Measurements from ENCODE around the gene HBS1L. TPM values are rescaled to one million over a fixed set of nuclear protein-coding genes. Genes with fewer than 3 reads are reported as not detected.
A peak's percentile ranks its signal among the peaks of the same experiment; 100 is the strongest.

HBS1L gene
- total RNA-seq, 1 experiment from 2014 or later, result 97.0 TPM

DNA sequence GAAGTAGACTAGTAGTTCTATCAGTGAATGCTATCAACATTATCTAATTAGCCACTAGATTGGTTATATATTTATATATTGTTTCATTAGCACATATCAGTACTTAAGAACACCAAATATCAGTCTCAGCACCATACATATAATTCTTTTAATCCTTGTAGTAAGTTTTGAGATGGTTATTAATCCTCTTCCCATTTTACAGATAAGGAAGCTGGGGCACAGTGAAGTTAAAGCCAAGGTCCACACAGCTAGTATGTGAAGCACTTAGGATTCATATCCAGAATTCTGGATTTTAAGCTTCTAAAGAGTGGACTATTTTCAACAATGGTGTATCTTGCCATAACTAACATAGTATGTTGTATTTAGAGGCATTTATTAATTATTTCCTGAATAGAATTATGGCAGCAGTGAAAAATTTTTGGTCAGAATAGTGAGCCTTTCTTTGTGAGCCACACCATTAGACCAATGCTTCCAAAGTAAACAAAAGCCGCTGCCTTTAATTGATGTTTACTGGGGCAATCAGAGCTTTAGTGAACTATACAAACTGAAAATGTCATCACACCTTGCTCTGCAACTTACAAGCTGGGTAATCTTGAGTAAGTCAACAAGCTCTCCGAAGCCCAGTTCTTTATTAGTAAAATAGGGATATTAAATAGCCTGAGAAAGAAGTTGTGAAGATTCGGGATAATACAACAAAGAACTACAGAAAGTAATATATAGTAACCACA, 41.9 kb upstream of the HBS1L start:
- H3K9me3 Mint-ChIP-seq (ENCODE audit: unreplicated experiment), result no peaks in the 10 kb centered on the region
- intact Hi-C loops (cut with micrococcal nuclease), result no loop called here
- H3K36me3 Mint-ChIP-seq (ENCODE audit: insufficient read depth, unreplicated experiment), result no peaks in the 10 kb centered on the region
- H3K4me3 Mint-ChIP-seq (ENCODE audit: unreplicated experiment), result no peak overlapping the region
- H3K27me3 Mint-ChIP-seq (ENCODE audit: insufficient read depth, unreplicated experiment), result peaks cover 15% of the 10 kb centered on the region
- DNase-seq (ENCODE audit: unreplicated experiment), result no peak
- POLR2A ChIA-PET, result interaction anchor here (1.3 kb wide), 1 partner anchor 21 kb away, joined by 3 read pairs; no protein-coding TSS in a partner anchor
- H3K4me1 Mint-ChIP-seq (ENCODE audit: insufficient read depth, unreplicated experiment), result no peaks in the 10 kb centered on the region
- TF ChIP-seq, protein P1, sequence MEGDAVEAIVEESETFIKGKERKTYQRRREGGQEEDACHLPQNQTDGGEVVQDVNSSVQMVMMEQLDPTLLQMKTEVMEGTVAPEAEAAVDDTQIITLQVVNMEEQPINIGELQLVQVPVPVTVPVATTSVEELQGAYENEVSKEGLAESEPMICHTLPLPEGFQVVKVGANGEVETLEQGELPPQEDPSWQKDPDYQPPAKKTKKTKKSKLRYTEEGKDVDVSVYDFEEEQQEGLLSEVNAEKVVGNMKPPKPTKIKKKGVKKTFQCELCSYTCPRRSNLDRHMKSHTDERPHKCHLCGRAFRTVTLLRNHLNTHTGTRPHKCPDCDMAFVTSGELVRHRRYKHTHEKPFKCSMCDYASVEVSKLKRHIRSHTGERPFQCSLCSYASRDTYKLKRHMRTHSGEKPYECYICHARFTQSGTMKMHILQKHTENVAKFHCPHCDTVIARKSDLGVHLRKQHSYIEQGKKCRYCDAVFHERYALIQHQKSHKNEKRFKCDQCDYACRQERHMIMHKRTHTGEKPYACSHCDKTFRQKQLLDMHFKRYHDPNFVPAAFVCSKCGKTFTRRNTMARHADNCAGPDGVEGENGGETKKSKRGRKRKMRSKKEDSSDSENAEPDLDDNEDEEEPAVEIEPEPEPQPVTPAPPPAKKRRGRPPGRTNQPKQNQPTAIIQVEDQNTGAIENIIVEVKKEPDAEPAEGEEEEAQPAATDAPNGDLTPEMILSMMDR (IDR thresholded peaks at IDR 0.05; ENCODE audit: unreplicated experiment), result no peak
- no peak overlapping the region for H3K27ac Mint-ChIP-seq (ENCODE audit: low read depth, unreplicated experiment)
- CTCF ChIA-PET, result interaction anchor here (0.6 to 1.0 kb wide), 3 partner anchors 48 to 274 kb away, joined by 3 to 4 read pairs (median 3); no protein-coding TSS in a partner anchor
- BruUV-seq (replicated peaks), result no TSS peak

GRCh38 chr6:135095716-135096115, 41.1 kb upstream of the HBS1L start:
- ChIA-PET CTCF (interaction anchor here (0.7 to 1.0 kb wide), 2 partner anchors 328 to 1261 kb away, joined by 3 read pairs; no protein-coding TSS in a partner anchor), POLR2A (interaction anchor here (1.3 kb wide), 1 partner anchor 20 kb away, joined by 3 read pairs; no protein-coding TSS in a partner anchor)
- BruUV-seq (replicated peaks), result no TSS peak
- intact Hi-C loops (cut with micrococcal nuclease), result no loop called here
- Mint-ChIP-seq H3K9me3 (ENCODE audit: unreplicated experiment) (no peaks in the 10 kb centered on the region), H3K4me3 (ENCODE audit: unreplicated experiment) (no peak overlapping the region), H3K4me1 (ENCODE audit: insufficient read depth, unreplicated experiment) (no peaks in the 10 kb centered on the region), H3K27ac (ENCODE audit: low read depth, unreplicated experiment) (no peak overlapping the region), H3K27me3 (ENCODE audit: insufficient read depth, unreplicated experiment) (peaks cover 15% of the 10 kb centered on the region), H3K36me3 (ENCODE audit: insufficient read depth, unreplicated experiment) (no peaks in the 10 kb centered on the region)
- TF ChIP-seq, protein P1 (IDR thresholded peaks at IDR 0.05; ENCODE audit: unreplicated experiment), result no peak
- no peak for DNase-seq (ENCODE audit: unreplicated experiment)

DNA sequence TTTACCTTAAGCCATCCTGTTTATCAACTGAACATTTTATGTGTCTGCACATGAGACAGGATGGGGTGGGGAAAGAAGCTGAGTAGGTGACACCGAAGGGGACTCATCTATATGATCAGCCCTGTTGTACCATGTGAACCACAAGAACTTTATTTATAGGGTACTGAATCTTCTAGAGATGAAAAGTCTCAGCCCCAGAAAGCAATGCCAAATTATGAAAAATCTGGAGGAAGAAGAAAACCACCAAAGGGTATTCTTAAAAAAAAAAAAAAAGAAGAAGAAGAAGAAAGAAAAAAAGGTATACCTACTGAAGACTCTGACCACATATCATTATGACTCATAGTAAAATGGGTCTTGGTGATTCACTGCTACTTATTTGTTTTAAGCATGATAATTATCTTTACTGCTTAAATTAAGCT, 39.8 kb upstream of the HBS1L start:
- CTCF ChIA-PET, result no interaction called here
- H3K4me1 Mint-ChIP-seq (ENCODE audit: insufficient read depth, unreplicated experiment), result no peaks in the 10 kb centered on the region

DNA sequence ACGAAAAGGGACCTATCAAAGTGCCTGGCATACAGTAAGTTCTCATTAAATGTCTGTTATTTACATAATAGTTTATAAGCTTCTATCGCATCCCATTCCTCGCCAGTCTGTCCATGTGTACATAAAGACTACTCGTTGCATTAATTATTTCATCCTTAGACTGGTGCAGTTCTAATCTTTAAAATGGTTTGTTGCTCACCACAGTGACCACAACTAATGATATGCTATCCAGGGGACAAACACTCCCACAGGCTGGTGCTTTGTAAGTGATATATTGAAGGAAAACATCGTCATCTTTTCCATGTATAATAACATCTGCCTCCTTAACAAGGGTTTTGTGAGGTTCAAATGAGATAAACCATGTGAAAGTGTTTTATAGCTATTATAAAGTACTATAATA, 39.0 kb upstream of the HBS1L start:
- TF ChIP-seq, protein P1 (IDR thresholded peaks at IDR 0.05; ENCODE audit: unreplicated experiment), result no peak
- H3K36me3 Mint-ChIP-seq (ENCODE audit: insufficient read depth, unreplicated experiment), result no peaks in the 10 kb centered on the region
- no peak overlapping the region for H3K4me3 Mint-ChIP-seq (ENCODE audit: unreplicated experiment)
- BruUV-seq (replicated peaks), result no TSS peak
- DNase-seq (ENCODE audit: unreplicated experiment), result no peak
- ChIA-PET POLR2A (no interaction called here), CTCF (no interaction called here)
- intact Hi-C loops (cut with micrococcal nuclease), result no loop called here
- H3K9me3 Mint-ChIP-seq (ENCODE audit: unreplicated experiment), result no peaks in the 10 kb centered on the region
- H3K4me1 Mint-ChIP-seq (ENCODE audit: insufficient read depth, unreplicated experiment), result no peaks in the 10 kb centered on the region
- no peak overlapping the region for H3K27ac Mint-ChIP-seq (ENCODE audit: low read depth, unreplicated experiment)
- H3K27me3 Mint-ChIP-seq (ENCODE audit: insufficient read depth, unreplicated experiment), result peaks cover 15% of the 10 kb centered on the region

More for the DNA sequence above, 39.8 kb upstream of the HBS1L start:
- intact Hi-C loops (cut with micrococcal nuclease), result no loop called here
- DNase-seq (ENCODE audit: unreplicated experiment), result peak; percentile 21
- no peak overlapping the region for H3K4me3 Mint-ChIP-seq (ENCODE audit: unreplicated experiment)
- no peaks in the 10 kb centered on the region for H3K36me3 Mint-ChIP-seq (ENCODE audit: insufficient read depth, unreplicated experiment)
- peaks cover 15% of the 10 kb centered on the region for H3K27me3 Mint-ChIP-seq (ENCODE audit: insufficient read depth, unreplicated experiment)
- no peaks in the 10 kb centered on the region for H3K9me3 Mint-ChIP-seq (ENCODE audit: unreplicated experiment)
- no peak overlapping the region for H3K27ac Mint-ChIP-seq (ENCODE audit: low read depth, unreplicated experiment)
- POLR2A ChIA-PET, result no interaction called here
- no TSS peak for BruUV-seq (replicated peaks)
- TF ChIP-seq, protein P1 (IDR thresholded peaks at IDR 0.05; ENCODE audit: unreplicated experiment), result no peak
